ENCODE measurements around the gene POU5F1.

- TF ChIP-seq POLR2A (IDR thresholded peaks at IDR 0.05) (no peak), CTCF (IDR thresholded peaks at IDR 0.05) (no peak)
Observed at GRCh38 chr6:31152781-31153180, 17.7 kb downstream of the POU5F1 start.

Data from adrenal gland (tissue), 5 donors.